Stimulated activated CD8-positive, alpha-beta memory T cell treated with anti-CD3 and anti-CD28 coated beads, Interleukin-7, amount 100 ng/mL, for 48 hours (primary cell): ENCODE data around the gene LCN15.
"Not testable (repeated sequence)": the region's sequence is repeated elsewhere in the genome, so short reads cannot be mapped to it uniquely, and the experiment has no call there.

Experiments
- DNase-seq, 2 donors: peaks; one replicate each; pipeline ENCODE4 v3.0.0-alpha.2; 2020; ENCODE audit warnings: low read depth in 1 of 2; ENCODE audit errors: extremely low read depth in 1 of 2

Gene LCN15

GRCh38 chr9:136794281-136794999, 30.1 kb upstream of the LCN15 start:
- no peak for DNase-seq

DNA sequence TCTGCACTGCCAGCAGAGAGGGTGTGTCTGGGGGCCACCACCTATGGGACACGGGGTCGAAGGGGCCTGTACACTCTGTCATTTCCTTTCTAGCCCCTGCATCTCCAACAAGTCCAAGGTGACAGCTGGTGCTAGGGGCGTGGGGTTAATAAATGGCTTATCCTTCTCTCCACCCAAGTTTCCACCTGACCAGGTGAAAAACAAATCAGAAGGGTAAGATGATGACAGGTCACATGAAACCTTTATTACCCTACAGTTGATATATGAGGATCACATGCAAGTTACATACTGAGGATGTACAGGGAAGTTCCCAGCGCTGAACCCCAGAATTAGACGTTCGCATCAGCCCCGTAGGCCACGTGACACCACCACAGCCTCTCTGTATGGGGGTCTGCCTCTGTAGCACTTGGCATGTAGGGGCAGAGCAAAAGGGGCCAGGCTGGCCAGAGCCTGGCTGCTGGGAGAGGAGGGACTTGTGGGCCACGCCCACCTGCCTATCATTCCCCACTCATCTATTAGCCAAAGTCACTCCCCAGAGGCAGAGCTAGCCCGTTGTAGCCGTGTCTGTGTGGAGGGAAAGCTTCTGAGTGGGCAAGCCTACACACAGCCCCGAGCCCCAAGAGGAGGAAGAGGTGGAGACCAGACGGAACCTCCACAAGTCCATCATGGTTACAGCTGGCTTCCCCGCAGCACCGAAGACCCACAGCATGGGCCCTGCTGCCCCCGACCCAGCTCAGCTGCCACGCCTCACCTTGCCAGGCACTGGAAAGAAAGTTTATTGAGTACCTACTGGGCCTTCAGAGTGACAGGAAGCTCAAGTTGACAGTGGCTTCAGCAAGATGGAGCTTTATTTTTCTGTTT, 29.0 kb upstream of the LCN15 start:
- DNase-seq, result no peak

GRCh38 chr9:136792321-136793085, 28.2 kb upstream of the LCN15 start:
- no peak for DNase-seq

- no peak for DNase-seq
Measured at GRCh38 chr9:136791516-136792276, 27.4 kb upstream of the LCN15 start.

GRCh38 chr9:136790640-136791515, 26.6 kb upstream of the LCN15 start, which contains the start of gene TMEM141:
Gene TMEM141 (plus strand): TSS chr9:136791344. CDS start chr9:136791371, 27 bp downstream.
- peak; percentile 100 for DNase-seq

GRCh38 chr9:136789523-136789937, 25.2 kb upstream of the LCN15 start:
- no peak for DNase-seq

DNA sequence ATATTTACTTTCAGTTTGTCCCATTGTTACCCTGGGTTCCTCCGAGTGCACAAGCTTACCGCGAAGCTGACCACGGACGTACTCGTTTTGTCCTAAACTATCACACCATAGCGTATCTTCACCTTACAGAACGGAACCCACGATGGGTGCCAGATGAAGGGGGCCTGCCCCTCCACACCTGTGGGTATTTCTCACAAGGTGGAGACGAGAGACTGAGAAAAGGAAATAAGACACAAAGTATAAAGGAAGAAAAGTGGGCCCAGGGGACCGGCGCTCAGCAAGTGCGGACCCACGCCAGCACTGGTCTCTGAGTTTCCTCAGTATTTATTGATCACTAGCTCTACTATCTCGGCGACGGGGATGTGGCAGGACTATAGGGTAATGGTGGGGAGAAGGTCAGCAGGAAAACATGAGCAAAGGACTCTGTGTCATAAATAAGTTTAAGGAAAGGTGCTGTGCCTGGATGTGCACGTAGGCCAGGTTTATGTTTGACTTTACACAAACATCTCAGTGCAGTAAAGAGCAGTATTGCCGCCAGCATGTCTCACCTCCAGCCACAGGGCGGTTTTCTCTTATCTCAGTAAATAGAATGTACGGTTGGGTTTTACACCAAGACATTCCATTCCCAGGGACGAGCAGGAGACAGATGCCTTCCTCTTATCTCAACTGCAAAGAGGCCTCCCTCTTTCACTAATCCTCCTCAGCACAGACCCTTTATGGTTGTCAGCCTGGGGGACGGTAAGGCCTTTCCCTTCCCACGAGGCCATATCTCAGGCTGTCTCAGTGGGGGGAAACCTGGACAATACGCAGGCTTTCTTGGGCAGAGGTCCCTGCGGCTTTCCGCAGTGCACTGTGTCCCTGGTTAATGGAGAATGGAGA, 24.6 kb upstream of the LCN15 start:
- not testable (repeated sequence) for DNase-seq

GRCh38 chr9:136787690-136788400, 23.5 kb upstream of the LCN15 start:
- DNase-seq, result peak in 1 of 2 donors; percentile 58

DNA sequence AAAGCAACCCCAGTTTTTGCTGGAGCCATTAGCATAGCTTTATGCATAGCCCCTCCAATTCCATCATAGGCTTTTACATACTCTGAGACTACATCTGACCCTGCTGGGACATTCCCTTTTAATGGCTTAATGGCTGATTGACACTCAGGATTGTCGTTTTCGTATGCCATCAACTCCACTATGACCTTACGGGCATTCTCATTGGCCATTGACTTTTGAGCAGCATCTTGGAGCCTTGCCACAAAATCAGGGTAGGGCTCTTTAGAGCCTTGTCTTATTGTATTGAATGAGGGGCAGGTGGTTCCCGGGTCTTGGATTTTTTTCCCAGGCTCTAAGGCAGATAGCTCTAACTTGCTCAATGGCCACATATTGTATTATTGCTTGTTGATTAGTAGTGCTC, 22.7 kb upstream of the LCN15 start:
- DNase-seq, result not testable (repeated sequence)

- DNase-seq, result no peak
Measured at GRCh38 chr9:136786451-136786850, 22.1 kb upstream of the LCN15 start.

DNA sequence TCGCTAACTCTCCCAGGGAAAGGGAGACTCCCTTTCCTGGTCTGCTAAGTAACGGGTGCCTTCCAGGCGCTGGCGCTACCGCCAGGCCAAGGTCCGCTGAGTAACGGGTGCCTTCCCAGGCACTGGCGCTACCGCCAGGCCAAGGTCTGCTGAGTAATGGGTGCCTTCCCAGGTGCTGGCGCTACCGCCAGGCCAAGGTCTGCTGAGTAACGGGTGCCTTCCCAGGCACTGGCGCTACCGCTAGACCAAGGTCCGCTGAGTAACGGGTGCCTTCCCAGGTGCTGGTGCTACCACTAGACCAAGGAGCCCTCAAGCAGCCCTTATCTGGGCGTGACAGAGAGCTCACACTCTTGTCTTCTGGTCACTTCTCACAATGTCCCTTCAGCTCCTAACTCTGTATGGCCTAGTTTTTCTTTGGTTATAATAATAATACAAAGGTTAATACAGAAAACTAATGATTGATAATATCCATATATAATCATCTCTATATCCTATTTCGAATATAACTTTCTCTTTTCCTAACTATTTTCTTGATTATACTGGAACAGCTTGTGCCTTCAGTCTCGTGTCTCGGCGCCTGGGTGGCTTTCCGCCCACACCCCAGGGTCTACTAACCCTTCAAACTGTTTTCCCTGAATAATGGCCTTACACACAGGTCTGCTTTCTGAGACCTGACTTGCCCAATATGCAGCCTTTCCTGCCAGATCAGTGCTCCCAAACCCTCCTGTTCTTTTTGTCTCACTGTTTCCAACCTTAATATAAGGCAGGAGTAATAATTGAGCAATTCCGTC, 21.4 kb upstream of the LCN15 start:
- not testable (repeated sequence) for DNase-seq

GRCh38 chr9:136784997-136785361, 20.7 kb upstream of the LCN15 start:
- no peak for DNase-seq

DNA sequence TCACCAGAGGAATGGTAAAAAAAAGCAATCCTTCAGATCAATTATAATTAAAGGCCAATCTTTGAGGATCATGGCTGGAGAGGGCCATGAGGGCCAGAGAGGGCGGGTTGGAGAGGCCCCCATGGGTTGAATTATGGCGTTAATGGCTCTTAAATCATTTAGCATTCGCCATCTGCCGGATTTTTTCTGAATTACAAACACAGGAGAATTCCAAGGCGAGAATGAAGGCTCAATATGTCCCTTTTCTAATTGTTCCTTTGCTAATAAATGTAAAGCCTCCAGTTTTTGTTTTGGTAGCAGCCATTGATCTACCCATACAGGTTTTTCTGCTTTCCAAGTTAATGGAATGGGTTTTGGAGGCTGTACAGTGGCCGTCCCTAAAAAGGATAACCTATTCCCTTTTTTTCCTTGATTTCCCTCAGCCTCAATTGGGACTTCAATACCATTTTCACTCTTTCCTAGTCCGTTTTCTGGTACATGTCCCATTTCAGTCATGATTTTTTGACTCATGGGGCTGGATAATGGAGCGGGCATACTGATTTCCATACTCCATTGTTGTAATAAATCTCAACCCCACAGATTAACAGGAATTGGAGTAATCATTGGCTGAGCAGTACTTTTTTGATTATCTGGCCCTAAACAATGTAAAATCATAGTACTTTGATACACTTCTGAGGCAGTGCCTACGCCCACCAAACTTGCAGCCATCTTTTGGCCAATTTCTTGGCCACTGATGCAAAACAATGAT, 20.1 kb upstream of the LCN15 start:
- DNase-seq, result no peak

- DNase-seq, result no peak
Measured at GRCh38 chr9:136782452-136782851, 18.1 kb upstream of the LCN15 start.

DNA sequence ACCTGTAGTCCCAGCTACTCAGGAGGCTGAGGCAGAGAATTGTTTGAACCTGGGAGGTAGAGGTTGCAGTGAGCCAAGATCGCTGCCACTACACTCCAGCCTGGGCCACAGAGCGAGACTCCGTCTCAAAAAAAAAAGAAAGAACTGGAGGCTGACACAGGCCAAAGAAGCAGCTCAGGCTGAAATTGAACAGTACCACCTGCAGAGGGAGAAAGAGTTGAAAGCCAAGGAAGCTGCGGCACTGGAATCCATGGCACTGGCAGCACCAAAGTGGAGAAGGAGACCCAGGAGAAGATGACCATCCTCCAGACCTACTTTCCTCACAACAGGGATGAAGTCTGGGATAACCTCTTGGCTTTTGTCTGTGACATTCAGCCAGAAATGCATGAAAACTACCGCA, 15.5 kb upstream of the LCN15 start:
- DNase-seq, result no peak

- no peak for DNase-seq
Measured at GRCh38 chr9:136777359-136777758, 13.0 kb upstream of the LCN15 start.

DNA sequence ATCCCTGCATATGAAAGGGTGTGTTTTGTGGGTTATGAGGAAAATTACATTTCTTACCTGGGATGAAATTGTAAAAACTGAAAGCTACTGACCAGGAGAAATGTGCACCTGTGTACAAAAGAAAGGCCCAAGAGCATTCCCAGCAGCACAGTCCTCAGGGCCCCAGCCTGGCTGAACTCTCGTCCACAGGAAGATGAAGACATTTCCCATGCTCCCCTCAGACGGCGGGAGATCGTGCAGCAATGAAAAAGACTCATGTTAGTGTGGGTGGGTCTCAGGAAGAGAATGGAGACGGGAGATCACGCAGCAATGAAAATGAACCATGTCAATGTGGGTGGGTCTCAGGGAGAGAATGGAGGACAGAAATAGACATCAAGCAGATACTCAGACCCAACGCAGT, 12.6 kb upstream of the LCN15 start:
- DNase-seq, result no peak
